Spinal cord (tissue), 10 donors: ENCODE measurements around the gene MAP1LC3B. TPM values are rescaled to one million over a fixed set of nuclear protein-coding genes. Genes with fewer than 3 reads are reported as not detected.

Source experiments
- DNase-seq, 6 donors: peaks; one replicate each; pipeline versions ENCODE4 v3.0.0 to v3.0.0-alpha.2; 2013 to 2015; ENCODE audit warnings: low spot score in 6 of 6, low read depth in 4 of 6
- H3K27ac ChIP-seq: one replicate; pipeline ENCODE4 v1.5.1; 2013; ENCODE audit warnings: low read depth, low read length, control low read depth
- H3K27me3 ChIP-seq: one replicate; pipeline ENCODE4 v1.6.1; 2013; ENCODE audit warnings: low read length; ENCODE audit not compliant: control insufficient read depth, insufficient read depth
- H3K36me3 ChIP-seq: one replicate; pipeline ENCODE4 v1.6.1; 2013; ENCODE audit warnings: low read length; ENCODE audit not compliant: control insufficient read depth, insufficient read depth
- H3K4me1 ChIP-seq: one replicate; pipeline ENCODE4 v1.6.1; 2013; ENCODE audit warnings: low read length; ENCODE audit not compliant: control insufficient read depth, insufficient read depth
- H3K4me3 ChIP-seq: one replicate; pipeline ENCODE4 v1.5.1; 2013; ENCODE audit warnings: low read depth, low read length, control low read depth
- H3K9me3 ChIP-seq: one replicate; pipeline ENCODE4 v1.6.1; 2013; ENCODE audit warnings: low read length; ENCODE audit not compliant: control insufficient read depth, insufficient read depth
- WGBS: methylation state at CpG from one replicate; pipeline ENCODE4 v1.1.5; 2013; ENCODE audit warnings: missing lambda C conversion rate; ENCODE audit not compliant: insufficient coverage; 5-methylcytosine and 5-hydroxymethylcytosine counted together
- polyA plus RNA-seq, 2 donors: library from polyadenylated mRNA; unstranded; fragments of 120-200 nt; gene quantifications; one replicate each; pipeline ENCODE4 v1.2.1, GENCODE V29; 2013; ENCODE audit not compliant: insufficient read length in 2 of 2
- total RNA-seq, 2 donors: library from RNA; depleted of rRNA in 1 of 2; stranded (reverse); fragments of 120-200 nt in 1 of 2; fragments of >200 nt in 1 of 2; gene quantifications; one replicate each; pipeline versions ENCODE4 v1.2.3 to v1.2.4, GENCODE V29; 2013 to 2014
- donor health status: healthy.

Gene MAP1LC3B
- total and polyA plus RNA-seq, 4 donors = 66.5 to 181 (median 119) TPM

DNA sequence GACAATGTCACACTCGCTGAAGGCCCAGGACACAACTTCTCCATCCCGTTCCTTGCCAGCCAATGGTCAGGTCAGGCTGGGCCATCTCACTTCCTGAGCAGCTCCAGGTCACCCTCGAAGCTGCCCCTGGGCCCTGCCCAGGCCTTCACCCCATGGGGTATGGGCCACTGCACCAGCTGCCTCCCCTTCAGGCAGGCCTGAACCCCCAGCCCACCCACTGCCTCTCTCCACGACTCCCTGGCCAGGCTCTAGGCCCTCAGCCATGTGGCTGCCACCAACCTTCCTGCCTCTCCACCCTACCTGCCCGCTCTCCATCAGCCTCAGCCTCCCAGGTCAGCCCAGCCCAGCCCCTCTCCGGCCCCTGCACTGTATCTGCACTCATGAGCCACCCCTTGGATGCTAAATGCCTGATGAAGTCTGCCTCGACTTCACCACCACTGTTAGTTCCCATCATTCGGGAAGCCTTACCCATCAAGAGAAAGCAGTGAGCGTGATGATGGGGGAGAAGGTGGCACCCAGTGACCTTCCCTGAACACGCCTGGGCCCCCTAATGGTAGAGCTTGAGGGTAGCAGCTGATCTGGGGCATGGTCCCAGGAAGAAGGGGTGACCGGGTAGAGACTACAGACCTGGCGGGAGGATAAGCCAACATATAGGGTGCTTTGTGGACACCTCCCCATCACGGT is 44.1 kb upstream of the MAP1LC3B start:
- Histone ChIP-seq H3K4me3 (no peak overlapping the region), H3K27ac (no peak overlapping the region), H3K27me3 (no peaks in the 10 kb centered on the region), H3K4me1 (peaks cover 37% of the 10 kb centered on the region), H3K9me3 (no peaks in the 10 kb centered on the region), H3K36me3 (peaks cover 63% of the 10 kb centered on the region)
- DNase-seq = no peak
- 95% methylated on average over 11 of the region's 13 CpGs for WGBS

DNA sequence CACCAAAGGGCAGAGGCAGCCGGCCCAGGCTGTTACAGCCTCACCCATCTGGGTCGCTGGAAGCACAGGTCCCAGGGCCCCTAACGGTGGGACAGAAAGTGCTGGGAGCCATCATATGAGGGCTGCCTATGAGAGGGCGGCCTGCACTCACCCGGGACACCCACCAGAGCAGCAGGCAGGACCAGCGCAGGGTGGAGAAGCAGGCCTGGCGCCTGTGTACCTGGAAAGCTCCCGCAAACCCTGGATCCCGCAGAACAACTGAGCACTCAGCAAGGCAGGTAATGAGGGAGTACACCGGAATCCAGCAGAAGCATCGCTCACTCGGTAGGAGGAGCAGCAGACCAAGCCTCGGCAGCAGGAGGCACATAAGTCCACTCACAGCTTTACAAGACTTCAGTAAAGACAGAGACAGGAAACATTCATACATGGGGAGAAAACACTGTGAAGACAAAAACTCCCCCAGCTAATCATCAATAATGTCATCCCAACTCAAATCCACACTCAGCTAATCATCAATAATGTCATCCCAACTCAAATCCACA is 43.4 kb upstream of the MAP1LC3B start:
- Histone ChIP-seq H3K27me3 (no peaks in the 10 kb centered on the region), H3K9me3 (no peaks in the 10 kb centered on the region), H3K36me3 (peaks cover 63% of the 10 kb centered on the region), H3K4me1 (peaks cover 37% of the 10 kb centered on the region), H3K27ac (no peak overlapping the region), H3K4me3 (no peak overlapping the region)
- WGBS = over 99% methylated on average over 9 of the region's 13 CpGs
- DNase-seq = no peak

DNA sequence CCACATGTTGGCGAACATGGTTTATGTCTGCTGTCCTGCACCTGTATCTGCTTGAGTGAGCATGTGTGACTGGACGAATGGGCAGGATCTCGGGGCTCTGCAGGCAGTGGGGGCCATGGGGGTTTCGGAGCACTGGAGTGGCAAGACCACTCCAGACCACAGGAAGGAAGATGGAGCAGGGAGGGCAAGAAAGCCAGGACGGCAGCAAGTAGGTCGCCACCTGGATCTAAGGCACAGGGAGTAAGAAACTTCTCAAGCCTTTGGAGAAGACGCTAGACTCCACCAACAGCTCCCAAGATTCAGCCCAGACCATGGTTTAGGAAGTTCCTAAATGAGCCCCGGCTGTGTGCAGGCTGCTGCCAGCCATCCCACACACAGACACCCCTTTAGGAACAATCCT is 42.1 kb upstream of the MAP1LC3B start:
- H3K27me3 ChIP-seq = no peaks in the 10 kb centered on the region
- no peak overlapping the region for H3K27ac ChIP-seq
- H3K4me3 ChIP-seq = no peak overlapping the region
- 84% methylated on average over 8 of the region's 8 CpGs for WGBS
- DNase-seq = no peak
- H3K9me3 ChIP-seq = no peaks in the 10 kb centered on the region
- H3K36me3 ChIP-seq = peaks cover 52% of the 10 kb centered on the region
- H3K4me1 ChIP-seq = peaks cover 26% of the 10 kb centered on the region

DNA sequence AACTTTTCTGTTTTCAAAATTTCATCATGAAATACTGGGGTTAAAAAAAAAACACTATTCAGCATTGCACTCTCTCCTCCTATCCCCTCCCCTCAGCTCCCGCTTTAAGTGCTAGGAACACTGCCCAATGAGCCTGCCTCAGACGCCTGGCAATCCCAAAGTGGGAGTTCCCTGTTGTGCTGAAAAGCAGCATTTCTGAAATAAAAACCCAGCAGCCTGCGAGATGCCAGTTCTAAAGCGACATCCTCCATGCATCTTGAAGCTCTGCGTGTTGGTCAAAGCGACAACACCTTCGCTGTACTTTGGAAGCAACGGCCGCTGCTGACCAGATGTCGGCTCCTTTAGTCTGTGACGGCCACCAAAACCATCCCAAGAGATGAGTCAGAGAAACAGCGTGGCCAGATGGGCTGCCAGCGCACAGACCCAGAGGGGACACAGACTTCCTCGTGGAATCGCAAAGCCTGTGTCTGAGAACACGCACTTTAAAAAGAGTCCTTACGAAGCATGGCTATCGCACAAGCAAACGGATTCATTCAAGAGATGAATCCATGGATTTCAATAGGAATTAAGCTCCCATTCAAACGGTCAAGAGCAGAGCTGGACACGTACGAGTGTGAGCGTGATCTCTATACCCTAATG is 41.3 kb upstream of the MAP1LC3B start:
- WGBS = 31% methylated on average over 19 of the region's 23 CpGs
- peak in 4 of 6 donors; percentile 13 to 83 (median 47) for DNase-seq
- Histone ChIP-seq H3K27me3 (no peaks in the 10 kb centered on the region), H3K4me1 (peaks cover 25% of the 10 kb centered on the region), H3K27ac (no peak overlapping the region), H3K36me3 (peaks cover 49% of the 10 kb centered on the region), H3K9me3 (no peaks in the 10 kb centered on the region), H3K4me3 (no peak overlapping the region)

- H3K27me3 ChIP-seq = no peaks in the 10 kb centered on the region
- no peak for DNase-seq
- H3K9me3 ChIP-seq = no peaks in the 10 kb centered on the region
- H3K4me1 ChIP-seq = peaks cover 27% of the 10 kb centered on the region
- WGBS = 89% methylated on average over 4 of the region's 9 CpGs
- H3K36me3 ChIP-seq = peaks cover 49% of the 10 kb centered on the region
- no peak overlapping the region for H3K27ac ChIP-seq
- no peak overlapping the region for H3K4me3 ChIP-seq
These were observed 40.8 kb upstream of the MAP1LC3B start for GRCh38 chr16:87351320-87351698.

- Histone ChIP-seq H3K4me3 (no peak overlapping the region), H3K27me3 (no peaks in the 10 kb centered on the region), H3K27ac (no peak overlapping the region), H3K36me3 (peaks cover 52% of the 10 kb centered on the region), H3K9me3 (no peaks in the 10 kb centered on the region), H3K4me1 (peaks cover 30% of the 10 kb centered on the region)
- no peak for DNase-seq
- WGBS = 94% methylated on average over 15 of the region's 15 CpGs
These were observed 39.3 kb upstream of the MAP1LC3B start for GRCh38 chr16:87352818-87353217.

- no peaks in the 10 kb centered on the region for H3K9me3 ChIP-seq
- H3K4me1 ChIP-seq = peaks cover 30% of the 10 kb centered on the region
- H3K27ac ChIP-seq = no peak overlapping the region
- H3K27me3 ChIP-seq = no peaks in the 10 kb centered on the region
- WGBS = 89% methylated on average over 14 of the region's 17 CpGs
- H3K4me3 ChIP-seq = no peak overlapping the region
- H3K36me3 ChIP-seq = peaks cover 51% of the 10 kb centered on the region
- DNase-seq = no peak
These were observed 38.5 kb upstream of the MAP1LC3B start for GRCh38 chr16:87353613-87354012.

- WGBS = 97% methylated on average over 5 of the region's 8 CpGs
- Histone ChIP-seq H3K27ac (no peak overlapping the region), H3K27me3 (no peaks in the 10 kb centered on the region), H3K4me3 (no peak overlapping the region), H3K36me3 (peaks cover 65% of the 10 kb centered on the region), H3K4me1 (peaks cover 13% of the 10 kb centered on the region), H3K9me3 (no peaks in the 10 kb centered on the region)
- no peak for DNase-seq
These were observed 35.7 kb upstream of the MAP1LC3B start for GRCh38 chr16:87356491-87356853.

DNA sequence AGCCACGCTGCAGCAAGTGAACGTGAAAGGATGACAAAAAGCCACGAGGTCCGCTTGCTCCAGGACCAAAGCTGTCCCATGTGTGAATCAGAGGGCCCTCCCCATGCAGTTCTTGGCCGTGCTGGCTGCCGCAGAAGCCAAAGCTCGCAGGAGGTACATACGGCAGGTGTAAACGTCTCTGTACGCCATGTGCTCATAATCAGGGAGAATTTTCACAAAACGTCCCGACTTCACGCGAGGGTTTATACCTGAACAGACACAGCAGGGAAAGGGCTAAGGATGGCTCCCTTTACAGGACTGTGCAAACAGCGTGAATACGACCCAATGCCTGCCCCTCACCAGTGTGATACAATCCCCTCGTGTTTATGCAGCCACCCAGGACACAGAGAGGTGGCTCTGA is 33.9 kb upstream of the MAP1LC3B start:
- no peak for DNase-seq
- H3K9me3 ChIP-seq = no peaks in the 10 kb centered on the region
- peaks cover 9% of the 10 kb centered on the region for H3K4me1 ChIP-seq
- 96% methylated on average over 17 of the region's 17 CpGs for WGBS
- H3K27ac ChIP-seq = no peak overlapping the region
- no peaks in the 10 kb centered on the region for H3K27me3 ChIP-seq
- no peak overlapping the region for H3K4me3 ChIP-seq
- peaks cover 64% of the 10 kb centered on the region for H3K36me3 ChIP-seq

DNA sequence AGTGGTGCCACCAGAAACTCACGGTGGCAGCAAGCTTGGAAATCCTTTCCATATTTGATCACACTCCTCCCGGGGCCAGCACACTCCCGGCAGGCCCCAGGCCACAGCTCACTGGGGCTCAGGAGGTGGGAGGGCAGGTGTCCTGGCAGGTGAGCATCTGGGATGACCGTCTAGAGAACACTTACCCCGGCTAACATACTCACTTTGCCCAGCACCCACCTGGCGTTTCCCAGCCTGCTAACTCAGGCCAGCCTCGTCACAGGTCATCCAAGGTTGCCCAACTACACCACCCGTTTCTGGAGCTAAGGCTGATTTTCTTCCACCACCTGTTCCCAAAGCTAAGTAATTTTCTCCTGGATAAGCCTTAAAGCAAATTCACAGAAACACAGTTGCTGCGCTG is 33.4 kb upstream of the MAP1LC3B start:
- no peak for DNase-seq
- Histone ChIP-seq H3K27me3 (no peaks in the 10 kb centered on the region), H3K27ac (no peak overlapping the region), H3K36me3 (peaks cover 59% of the 10 kb centered on the region), H3K4me3 (no peak overlapping the region), H3K9me3 (no peaks in the 10 kb centered on the region), H3K4me1 (peaks cover 9% of the 10 kb centered on the region)
- WGBS = 96% methylated on average over 6 of the region's 9 CpGs
